Dermis blood vessel endothelial cell (primary cell): ENCODE measurements around the gene ZNF397. TPM values are rescaled to one million over a fixed set of nuclear protein-coding genes. Genes with fewer than 3 reads are reported as not detected.

ENCODE experiments used
- DNase-seq: peaks from one replicate; pipeline ENCODE4 v3.0.0; 2010
- total RNA-seq: library from RNA; depleted of rRNA; stranded (reverse); fragments of >200 nt; gene quantifications from 2 replicates; pipeline ENCODE4 v1.2.3, GENCODE V29; 2014

The ZNF397 gene
- total RNA-seq, 1 donor from 2014 or later, result 9.9 TPM

GRCh38 chr18:35303610-35304009, 62.8 kb downstream of the ZNF397 start:
- no peak for DNase-seq

- DNase-seq, result no peak
These were observed 65.9 kb downstream of the ZNF397 start for GRCh38 chr18:35306588-35307250.

Other genes starting within 250 kb of the ZNF397 start
- 29.8 and 35.8 TPM in 2 replicates for gene MAPRE2, start 199.6 kb upstream of the ZNF397 start, total RNA-seq
- gene ZSCAN30, start 49.2 kb downstream of the ZNF397 start, total RNA-seq, result 14.0 and 16.8 TPM in 2 replicates
- gene ZNF24, start 103.4 kb downstream of the ZNF397 start, total RNA-seq, result 37.9 and 50.7 TPM in 2 replicates
- 0.51 and 0.79 TPM in 2 replicates for gene ZNF396, start 136.3 kb downstream of the ZNF397 start, total RNA-seq